ENCODE measurements around the gene FRRS1L.

Gene FRRS1L

GRCh38 chr9:109172935-109173334 lies 5.9 kb upstream of the FRRS1L start:
- no peak for DNase-seq

GRCh38 chr9:109171926-109172325 lies 4.9 kb upstream of the FRRS1L start:
- DNase-seq: no peak

GRCh38 chr9:109168170-109168569 lies 1.1 kb upstream of the FRRS1L start:
- DNase-seq: no peak

- no peak for DNase-seq
These were observed 667 bp upstream of the FRRS1L start for GRCh38 chr9:109167716-109168115.

- DNase-seq: no peak
These were observed 778 bp downstream of the FRRS1L start for GRCh38 chr9:109166171-109166770.

- DNase-seq: no peak
These were observed 3.0 kb downstream of the FRRS1L start for GRCh38 chr9:109164042-109164441.

GRCh38 chr9:109163194-109163593 lies 3.9 kb downstream of the FRRS1L start:
- no peak for DNase-seq

- no peak for DNase-seq
These were observed 4.4 kb downstream of the FRRS1L start for GRCh38 chr9:109162677-109163076.

- DNase-seq: no peak
These were observed 5.6 kb downstream of the FRRS1L start for GRCh38 chr9:109161471-109161870.

- no peak for DNase-seq
These were observed 7.5 kb downstream of the FRRS1L start for GRCh38 chr9:109159583-109159982.

GRCh38 chr9:109158651-109159050 lies 8.4 kb downstream of the FRRS1L start:
- no peak for DNase-seq

GRCh38 chr9:109156708-109157107 lies 10.3 kb downstream of the FRRS1L start:
- DNase-seq: no peak

- no peak for DNase-seq
These were observed 16.0 kb downstream of the FRRS1L start for GRCh38 chr9:109150925-109151545.

- no peak for DNase-seq
These were observed 17.3 kb downstream of the FRRS1L start for GRCh38 chr9:109149722-109150121.

GRCh38 chr9:109149089-109149488 lies 18.0 kb downstream of the FRRS1L start:
- no peak for DNase-seq

GRCh38 chr9:109145051-109145450 lies 22.0 kb downstream of the FRRS1L start:
- DNase-seq: no peak

- DNase-seq: no peak
These were observed 23.0 kb downstream of the FRRS1L start for GRCh38 chr9:109143881-109144562.

GRCh38 chr9:109141375-109141774 lies 25.7 kb downstream of the FRRS1L start:
- no peak for DNase-seq

- no peak for DNase-seq
These were observed 27.2 kb downstream of the FRRS1L start for GRCh38 chr9:109139851-109140250.

- no peak for DNase-seq
These were observed 28.6 kb downstream of the FRRS1L start for GRCh38 chr9:109138421-109138820.

- DNase-seq: no peak
These were observed 32.9 kb downstream of the FRRS1L start for GRCh38 chr9:109134167-109134578.

GRCh38 chr9:109133533-109133932 lies 33.5 kb downstream of the FRRS1L start:
- DNase-seq: no peak

GRCh38 chr9:109132567-109133021 lies 34.5 kb downstream of the FRRS1L start:
- no peak for DNase-seq

- no peak for DNase-seq
These were observed 37.4 kb downstream of the FRRS1L start for GRCh38 chr9:109129470-109130197.
